Fibroblast of pulmonary artery (primary cell): ENCODE data around the gene HERC6.
"Not testable (repeated sequence)": the region's sequence is repeated elsewhere in the genome, so short reads cannot be mapped to it uniquely, and the experiment has no call there.

ENCODE experiments used
- DNase-seq: peaks from one replicate; pipeline ENCODE4 v3.0.0-alpha.2; 2010; ENCODE audit warnings: low read depth
- H3K4me3 ChIP-seq: replicated peaks from 2 replicates; pipeline ENCODE4 v1.5.1; 2011; ENCODE audit warnings: low read depth, mild to moderate bottlenecking, control low read depth, low read length, moderate library complexity
- CTCF ChIP-seq: IDR thresholded peaks from 2 replicates; pipeline ENCODE4 v1.5.1; 2011; ENCODE audit warnings: mild to moderate bottlenecking, control low read depth, low read length, inconsistent platforms; ENCODE audit errors: missing control alignments

The HERC6 gene

GRCh38 chr4:88447371-88448095, 68.9 kb downstream of the HERC6 start:
- no peak for TF ChIP-seq CTCF
- DNase-seq, result no peak
- no peak overlapping the region for H3K4me3 ChIP-seq

- H3K4me3 ChIP-seq, DNase-seq: not testable (repeated sequence)
Measured at GRCh38 chr4:88448211-88448765, 69.6 kb downstream of the HERC6 start.

- TF ChIP-seq CTCF, result no peak
- no peak for DNase-seq
Measured at GRCh38 chr4:88448889-88449288, 70.2 kb downstream of the HERC6 start.

GRCh38 chr4:88449290-88449689, 70.6 kb downstream of the HERC6 start:
- no peak for DNase-seq
- no peak overlapping the region for H3K4me3 ChIP-seq
- TF ChIP-seq CTCF, result no peak

More at GRCh38 chr4:88448889-88449288, 70.2 kb downstream of the HERC6 start:
- H3K4me3 ChIP-seq, result no peak overlapping the region

- H3K4me3 ChIP-seq, result no peak overlapping the region
- TF ChIP-seq CTCF, result no peak
- DNase-seq, result no peak
Measured at GRCh38 chr4:88451205-88451604, 72.6 kb downstream of the HERC6 start.

GRCh38 chr4:88452912-88453311, 74.3 kb downstream of the HERC6 start:
- no peak for TF ChIP-seq CTCF
- no peak overlapping the region for H3K4me3 ChIP-seq

GRCh38 chr4:88456670-88457306, 78.1 kb downstream of the HERC6 start, which contains the start of gene HERC5:
Gene HERC5, plus strand, starts transcription at chr4:88457119. Its CDS starts 151 bp downstream, at chr4:88457270.
- DNase-seq, result peak; percentile 92
- TF ChIP-seq CTCF, result peak; percentile 59
- peak within 1 kb of the TSS; percentile 64 for H3K4me3 ChIP-seq

More at GRCh38 chr4:88452912-88453311, 74.3 kb downstream of the HERC6 start:
- no peak for DNase-seq
